Measurements from ENCODE around the gene SERPINA6.

DNA sequence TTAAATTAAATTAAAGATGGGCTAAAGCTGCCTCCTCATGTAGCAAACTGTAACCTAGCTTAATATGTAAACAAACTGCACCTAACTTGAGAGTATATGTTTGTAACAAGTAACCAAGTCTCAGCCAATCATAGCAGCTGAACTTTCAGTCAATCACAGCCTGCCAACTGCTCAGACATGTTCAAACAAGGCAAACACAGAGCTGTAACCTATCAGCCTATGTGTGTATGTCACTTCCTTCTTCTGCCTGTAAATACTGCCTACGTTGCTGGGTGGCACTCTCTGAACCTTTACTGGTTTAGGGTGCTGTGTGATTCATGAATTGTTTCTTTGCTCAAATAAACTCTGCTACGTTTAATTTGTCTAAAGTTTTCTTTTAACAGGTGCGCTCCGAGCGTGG, 2.9 kb downstream of the SERPINA6 start:
- TF ChIP-seq TCF7L2 (IDR thresholded peaks at IDR 0.05; ENCODE audit: borderline replicate concordance, extremely low read depth, insufficient read depth, insufficient read length) (no peak), JUND (IDR thresholded peaks at IDR 0.05) (no peak), EZH2 (IDR thresholded peaks at IDR 0.05) (no peak)
- TF ChIP-seq, protein P1, sequence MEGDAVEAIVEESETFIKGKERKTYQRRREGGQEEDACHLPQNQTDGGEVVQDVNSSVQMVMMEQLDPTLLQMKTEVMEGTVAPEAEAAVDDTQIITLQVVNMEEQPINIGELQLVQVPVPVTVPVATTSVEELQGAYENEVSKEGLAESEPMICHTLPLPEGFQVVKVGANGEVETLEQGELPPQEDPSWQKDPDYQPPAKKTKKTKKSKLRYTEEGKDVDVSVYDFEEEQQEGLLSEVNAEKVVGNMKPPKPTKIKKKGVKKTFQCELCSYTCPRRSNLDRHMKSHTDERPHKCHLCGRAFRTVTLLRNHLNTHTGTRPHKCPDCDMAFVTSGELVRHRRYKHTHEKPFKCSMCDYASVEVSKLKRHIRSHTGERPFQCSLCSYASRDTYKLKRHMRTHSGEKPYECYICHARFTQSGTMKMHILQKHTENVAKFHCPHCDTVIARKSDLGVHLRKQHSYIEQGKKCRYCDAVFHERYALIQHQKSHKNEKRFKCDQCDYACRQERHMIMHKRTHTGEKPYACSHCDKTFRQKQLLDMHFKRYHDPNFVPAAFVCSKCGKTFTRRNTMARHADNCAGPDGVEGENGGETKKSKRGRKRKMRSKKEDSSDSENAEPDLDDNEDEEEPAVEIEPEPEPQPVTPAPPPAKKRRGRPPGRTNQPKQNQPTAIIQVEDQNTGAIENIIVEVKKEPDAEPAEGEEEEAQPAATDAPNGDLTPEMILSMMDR (IDR thresholded peaks at IDR 0.05 in 2 of 3, conservative IDR thresholded peaks at IDR 0.05 in 1 of 3; ENCODE audit: borderline replicate concordance in 1 of 3, insufficient read depth in 1 of 3, low read depth in 2 of 3, low read length in 2 of 3), result no peak
- TF ChIP-seq, protein P2, sequence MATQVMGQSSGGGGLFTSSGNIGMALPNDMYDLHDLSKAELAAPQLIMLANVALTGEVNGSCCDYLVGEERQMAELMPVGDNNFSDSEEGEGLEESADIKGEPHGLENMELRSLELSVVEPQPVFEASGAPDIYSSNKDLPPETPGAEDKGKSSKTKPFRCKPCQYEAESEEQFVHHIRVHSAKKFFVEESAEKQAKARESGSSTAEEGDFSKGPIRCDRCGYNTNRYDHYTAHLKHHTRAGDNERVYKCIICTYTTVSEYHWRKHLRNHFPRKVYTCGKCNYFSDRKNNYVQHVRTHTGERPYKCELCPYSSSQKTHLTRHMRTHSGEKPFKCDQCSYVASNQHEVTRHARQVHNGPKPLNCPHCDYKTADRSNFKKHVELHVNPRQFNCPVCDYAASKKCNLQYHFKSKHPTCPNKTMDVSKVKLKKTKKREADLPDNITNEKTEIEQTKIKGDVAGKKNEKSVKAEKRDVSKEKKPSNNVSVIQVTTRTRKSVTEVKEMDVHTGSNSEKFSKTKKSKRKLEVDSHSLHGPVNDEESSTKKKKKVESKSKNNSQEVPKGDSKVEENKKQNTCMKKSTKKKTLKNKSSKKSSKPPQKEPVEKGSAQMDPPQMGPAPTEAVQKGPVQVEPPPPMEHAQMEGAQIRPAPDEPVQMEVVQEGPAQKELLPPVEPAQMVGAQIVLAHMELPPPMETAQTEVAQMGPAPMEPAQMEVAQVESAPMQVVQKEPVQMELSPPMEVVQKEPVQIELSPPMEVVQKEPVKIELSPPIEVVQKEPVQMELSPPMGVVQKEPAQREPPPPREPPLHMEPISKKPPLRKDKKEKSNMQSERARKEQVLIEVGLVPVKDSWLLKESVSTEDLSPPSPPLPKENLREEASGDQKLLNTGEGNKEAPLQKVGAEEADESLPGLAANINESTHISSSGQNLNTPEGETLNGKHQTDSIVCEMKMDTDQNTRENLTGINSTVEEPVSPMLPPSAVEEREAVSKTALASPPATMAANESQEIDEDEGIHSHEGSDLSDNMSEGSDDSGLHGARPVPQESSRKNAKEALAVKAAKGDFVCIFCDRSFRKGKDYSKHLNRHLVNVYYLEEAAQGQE (IDR thresholded peaks at IDR 0.05; ENCODE audit: low read depth), result no peak

Data from HCT116 (cell line).